ENCODE data around the gene TP53AIP1.

The TP53AIP1 gene

GRCh38 chr11:128942817-128943427 is at the start of gene TP53AIP1:
TSS of gene TP53AIP1 (minus strand) at chr11:128942871. CDS start at chr11:128937818, 5,053 bp downstream.
- DNase-seq (ENCODE audit: low read depth, low spot score): no peak
- Histone ChIP-seq H3K4me1 (ENCODE audit: insufficient read depth, insufficient read length) (no peaks in the 10 kb centered on the region), H3K27me3 (ENCODE audit: insufficient read depth, insufficient read length) (no peaks in the 10 kb centered on the region), H3K9ac (ENCODE audit: insufficient read length, low read depth) (no peak within 1 kb of the TSS), H3K4me3 (ENCODE audit: insufficient read length, low read depth) (no peak within 1 kb of the TSS), H3K36me3 (ENCODE audit: insufficient read depth, insufficient read length, low read length) (no peaks in the 10 kb centered on the region), H3K9me3 (ENCODE audit: insufficient read depth, low read length) (no peaks in the 10 kb centered on the region)
- TF ChIP-seq YY1 (IDR thresholded peaks at IDR 0.05; ENCODE audit: insufficient read depth, insufficient read length): no peak
- no peak for TF ChIP-seq SUZ12 (IDR thresholded peaks at IDR 0.05; ENCODE audit: extremely low read depth, insufficient read depth, insufficient read length)
- TF ChIP-seq ZNF274 (IDR thresholded peaks at IDR 0.05; ENCODE audit: low read depth, low read length): no peak

DNA sequence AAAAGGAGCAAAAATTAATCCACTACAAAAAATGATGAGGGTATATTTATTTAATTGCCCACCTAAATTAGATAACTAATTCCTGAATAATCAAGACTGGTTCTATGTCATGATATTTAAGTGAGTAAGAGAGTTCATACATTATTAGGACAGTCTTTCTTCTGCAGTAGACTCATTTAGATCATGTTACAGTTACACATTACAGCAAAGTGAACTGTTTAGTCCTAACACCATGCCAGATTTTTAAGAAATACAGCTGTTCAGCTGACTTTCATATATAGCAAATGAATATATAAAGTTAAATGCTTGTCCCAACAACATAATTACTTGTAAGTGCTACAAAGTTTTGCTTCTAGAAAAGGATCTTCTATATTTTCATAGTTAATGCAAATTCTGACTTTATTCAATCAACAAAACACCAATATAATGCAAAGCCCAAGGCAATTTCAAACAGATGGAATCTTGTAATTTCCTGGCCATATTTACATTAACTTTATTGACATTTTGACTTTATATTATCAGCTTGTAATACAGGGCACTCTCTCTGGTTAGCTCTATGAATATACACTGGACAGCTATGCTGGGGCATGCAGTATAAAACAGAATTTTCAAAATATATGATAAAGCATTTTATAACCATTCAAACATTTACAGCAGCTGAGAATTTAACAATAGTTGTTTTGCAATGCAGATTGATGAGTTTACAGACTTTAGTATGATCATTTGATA is 45.7 kb upstream of the TP53AIP1 start:
- Histone ChIP-seq H3K4me1 (ENCODE audit: insufficient read depth, insufficient read length) (no peaks in the 10 kb centered on the region), H3K36me3 (ENCODE audit: insufficient read depth, insufficient read length, low read length) (no peaks in the 10 kb centered on the region), H3K9ac (ENCODE audit: insufficient read length, low read depth) (no peak overlapping the region), H3K27me3 (ENCODE audit: insufficient read depth, insufficient read length) (no peaks in the 10 kb centered on the region), H3K9me3 (ENCODE audit: insufficient read depth, low read length) (no peaks in the 10 kb centered on the region), H3K4me3 (ENCODE audit: insufficient read length, low read depth) (no peak overlapping the region)
- TF ChIP-seq YY1 (IDR thresholded peaks at IDR 0.05; ENCODE audit: insufficient read depth, insufficient read length) (no peak), ZNF274 (IDR thresholded peaks at IDR 0.05; ENCODE audit: low read depth, low read length) (no peak), SUZ12 (IDR thresholded peaks at IDR 0.05; ENCODE audit: extremely low read depth, insufficient read depth, insufficient read length) (no peak)
- no peak for DNase-seq (ENCODE audit: low read depth, low spot score)

DNA sequence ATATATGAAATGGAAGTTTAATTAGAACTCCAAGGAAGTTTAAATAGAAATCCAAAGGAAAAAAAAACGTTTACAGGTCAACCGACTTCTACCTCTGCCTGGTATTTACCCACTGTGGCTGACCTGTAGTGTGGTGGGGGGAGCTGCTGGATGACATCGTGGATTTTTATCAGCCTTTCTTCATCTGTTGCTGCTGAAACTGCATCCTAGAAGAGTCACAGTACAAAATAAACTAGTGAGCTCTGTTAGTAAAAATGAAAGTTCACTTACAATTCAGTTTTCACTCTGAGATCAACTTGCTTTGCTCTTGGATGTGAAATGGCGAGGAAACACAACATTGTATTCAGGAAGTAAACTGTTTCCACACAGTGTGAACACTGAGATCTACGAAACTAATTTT is 43.2 kb upstream of the TP53AIP1 start:
- TF ChIP-seq SUZ12 (IDR thresholded peaks at IDR 0.05; ENCODE audit: extremely low read depth, insufficient read depth, insufficient read length) (no peak), YY1 (IDR thresholded peaks at IDR 0.05; ENCODE audit: insufficient read depth, insufficient read length) (no peak), ZNF274 (IDR thresholded peaks at IDR 0.05; ENCODE audit: low read depth, low read length) (no peak)
- Histone ChIP-seq H3K4me1 (ENCODE audit: insufficient read depth, insufficient read length) (no peaks in the 10 kb centered on the region), H3K4me3 (ENCODE audit: insufficient read length, low read depth) (no peak overlapping the region), H3K9me3 (ENCODE audit: insufficient read depth, low read length) (no peaks in the 10 kb centered on the region), H3K9ac (ENCODE audit: insufficient read length, low read depth) (no peak overlapping the region), H3K36me3 (ENCODE audit: insufficient read depth, insufficient read length, low read length) (no peaks in the 10 kb centered on the region), H3K27me3 (ENCODE audit: insufficient read depth, insufficient read length) (no peaks in the 10 kb centered on the region)
- no peak for DNase-seq (ENCODE audit: low read depth, low spot score)

- TF ChIP-seq SUZ12 (IDR thresholded peaks at IDR 0.05; ENCODE audit: extremely low read depth, insufficient read depth, insufficient read length) (no peak), ZNF274 (IDR thresholded peaks at IDR 0.05; ENCODE audit: low read depth, low read length) (no peak), YY1 (IDR thresholded peaks at IDR 0.05; ENCODE audit: insufficient read depth, insufficient read length) (no peak)
- no peak overlapping the region for H3K9ac ChIP-seq (ENCODE audit: insufficient read length, low read depth)
- no peaks in the 10 kb centered on the region for H3K4me1 ChIP-seq (ENCODE audit: insufficient read depth, insufficient read length)
- no peaks in the 10 kb centered on the region for H3K36me3 ChIP-seq (ENCODE audit: insufficient read depth, insufficient read length, low read length)
- no peak for DNase-seq (ENCODE audit: low read depth, low spot score)
- H3K9me3 ChIP-seq (ENCODE audit: insufficient read depth, low read length): no peaks in the 10 kb centered on the region
- no peaks in the 10 kb centered on the region for H3K27me3 ChIP-seq (ENCODE audit: insufficient read depth, insufficient read length)
- no peak overlapping the region for H3K4me3 ChIP-seq (ENCODE audit: insufficient read length, low read depth)
Observed at GRCh38 chr11:128983023-128983422, 40.4 kb upstream of the TP53AIP1 start.

DNA sequence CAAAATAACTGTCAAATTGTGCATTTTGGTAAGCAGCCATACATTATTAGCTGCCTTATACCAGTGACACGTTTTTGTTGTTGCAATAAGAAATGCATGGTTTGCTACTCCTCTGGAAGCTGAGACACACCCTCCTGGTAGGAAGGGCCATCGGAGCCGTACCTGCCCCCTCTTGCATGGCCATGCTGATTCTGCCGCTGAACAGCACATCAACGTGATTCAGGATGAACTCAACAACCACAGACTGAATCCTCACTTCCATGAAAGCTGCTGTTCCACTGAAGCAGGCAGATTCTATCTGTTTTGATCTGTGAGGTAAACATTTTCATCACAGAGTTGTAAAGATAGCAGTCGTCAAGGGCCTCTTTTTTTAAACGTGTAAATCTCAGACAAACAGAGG is 38.6 kb upstream of the TP53AIP1 start:
- Histone ChIP-seq H3K4me3 (ENCODE audit: insufficient read length, low read depth) (no peak overlapping the region), H3K9ac (ENCODE audit: insufficient read length, low read depth) (no peak overlapping the region), H3K4me1 (ENCODE audit: insufficient read depth, insufficient read length) (no peaks in the 10 kb centered on the region), H3K9me3 (ENCODE audit: insufficient read depth, low read length) (no peaks in the 10 kb centered on the region), H3K27me3 (ENCODE audit: insufficient read depth, insufficient read length) (no peaks in the 10 kb centered on the region), H3K36me3 (ENCODE audit: insufficient read depth, insufficient read length, low read length) (peaks cover 3% of the 10 kb centered on the region)
- DNase-seq (ENCODE audit: low read depth, low spot score): no peak
- TF ChIP-seq SUZ12 (IDR thresholded peaks at IDR 0.05; ENCODE audit: extremely low read depth, insufficient read depth, insufficient read length) (no peak), ZNF274 (IDR thresholded peaks at IDR 0.05; ENCODE audit: low read depth, low read length) (no peak), YY1 (IDR thresholded peaks at IDR 0.05; ENCODE audit: insufficient read depth, insufficient read length) (no peak)

GRCh38 chr11:128970598-128971190 is 28.0 kb upstream of the TP53AIP1 start:
- Histone ChIP-seq H3K4me3 (ENCODE audit: insufficient read length, low read depth) (no peak overlapping the region), H3K4me1 (ENCODE audit: insufficient read depth, insufficient read length) (no peaks in the 10 kb centered on the region), H3K9ac (ENCODE audit: insufficient read length, low read depth) (no peak overlapping the region), H3K9me3 (ENCODE audit: insufficient read depth, low read length) (no peaks in the 10 kb centered on the region), H3K27me3 (ENCODE audit: insufficient read depth, insufficient read length) (no peaks in the 10 kb centered on the region), H3K36me3 (ENCODE audit: insufficient read depth, insufficient read length, low read length) (peaks cover 46% of the 10 kb centered on the region)
- no peak for DNase-seq (ENCODE audit: low read depth, low spot score)
- TF ChIP-seq ZNF274 (IDR thresholded peaks at IDR 0.05; ENCODE audit: low read depth, low read length) (no peak), YY1 (IDR thresholded peaks at IDR 0.05; ENCODE audit: insufficient read depth, insufficient read length) (no peak)

GRCh38 chr11:128968916-128969315 is 26.2 kb upstream of the TP53AIP1 start:
- TF ChIP-seq SUZ12 (IDR thresholded peaks at IDR 0.05; ENCODE audit: extremely low read depth, insufficient read depth, insufficient read length): no peak
- Histone ChIP-seq H3K4me1 (ENCODE audit: insufficient read depth, insufficient read length) (no peaks in the 10 kb centered on the region), H3K36me3 (ENCODE audit: insufficient read depth, insufficient read length, low read length) (peaks cover 35% of the 10 kb centered on the region)

More at GRCh38 chr11:128968916-128969315, 26.2 kb upstream of the TP53AIP1 start:
- H3K27me3 ChIP-seq (ENCODE audit: insufficient read depth, insufficient read length): no peaks in the 10 kb centered on the region
- no peak for DNase-seq (ENCODE audit: low read depth, low spot score)
- no peaks in the 10 kb centered on the region for H3K9me3 ChIP-seq (ENCODE audit: insufficient read depth, low read length)
- H3K9ac ChIP-seq (ENCODE audit: insufficient read length, low read depth): no peak overlapping the region
- no peak overlapping the region for H3K4me3 ChIP-seq (ENCODE audit: insufficient read length, low read depth)

All from NT2/D1 (cell line).